Thyroid gland (tissue), 4 donors: ENCODE results near the gene KCNAB1. TPM values are rescaled to one million over a fixed set of nuclear protein-coding genes. Genes with fewer than 3 reads are reported as not detected.

Experiments used
- DNase-seq, 2 donors: peaks; one replicate each; pipeline ENCODE4 v3.0.0-alpha.2; 2019
- H3K27ac ChIP-seq, 3 donors: fragments of 200-600 bp; sonication (generic); 1 replicate in 2 of 3; 2 replicates in 1 of 3; pipeline ENCODE4 v1.5.1; 2016 to 2019; ENCODE audit warnings: mild to moderate bottlenecking in 1 of 3, moderate library complexity in 1 of 3
- H3K27me3 ChIP-seq: fragments of 200-600 bp; sonication (generic); one replicate; pipeline ENCODE4 v1.5.1; 2019
- H3K36me3 ChIP-seq, 2 donors: fragments of 200-600 bp; sonication (generic); one replicate each; pipeline ENCODE4 v1.5.1; 2016 to 2019
- H3K4me1 ChIP-seq, 2 donors: fragments of 200-600 bp; sonication (generic); one replicate each; pipeline ENCODE4 v1.5.1; 2017 to 2019
- H3K4me3 ChIP-seq, 3 donors: fragments of 200-600 bp; sonication (generic); replicated peaks in 1 of 3; 1 replicate in 2 of 3; 2 replicates in 1 of 3; pipeline ENCODE4 v1.5.1; 2016; ENCODE audit warnings: mild to moderate bottlenecking in 1 of 3
- H3K9me3 ChIP-seq: fragments of 200-600 bp; sonication (generic); one replicate; pipeline ENCODE4 v1.5.1; 2017
- POLR2A ChIP-seq, 2 donors: fragments of 450-650 bp; IDR thresholded peaks; one replicate each; pipeline ENCODE4 v1.6.1; 2017; ENCODE audit warnings: antibody characterized with exemption in 2 of 2, mild to moderate bottlenecking in 2 of 2, moderate library complexity in 1 of 2
- WGBS, 2 donors: methylation state at CpG; one replicate each; pipeline ENCODE4 v1.1.5; 2017; 5-methylcytosine and 5-hydroxymethylcytosine counted together
- intact Hi-C: fragments of 100-400 bp; cut with DNase I; formaldehyde crosslinking; loops from one replicate; pipeline ENCODE4 v1.15.1; 2023
- total RNA-seq, 4 donors: library from RNA; depleted of rRNA; stranded (reverse); fragments of >200 nt; gene quantifications; one replicate each; pipeline ENCODE4 v1.2.3, GENCODE V29; 2016
- TF ChIP-seq, protein P1 (sequence below), 6 experiments: fragments of 200-600 bp in 3 of 6; fragments of 450-650 bp in 3 of 6; sonication (generic) in 3 of 6; IDR thresholded peaks; one replicate each; pipeline ENCODE4 v1.5.1; 2016 to 2019; ENCODE audit warnings: antibody characterized with exemption in 6 of 6, mild to moderate bottlenecking in 2 of 6, inconsistent platforms in 1 of 6, moderate library complexity in 1 of 6

KCNAB1 gene
- total RNA-seq, 4 donors from 2014 or later: 19.3 to 26.1 (median 22.9) TPM

- TF ChIP-seq, protein P1, sequence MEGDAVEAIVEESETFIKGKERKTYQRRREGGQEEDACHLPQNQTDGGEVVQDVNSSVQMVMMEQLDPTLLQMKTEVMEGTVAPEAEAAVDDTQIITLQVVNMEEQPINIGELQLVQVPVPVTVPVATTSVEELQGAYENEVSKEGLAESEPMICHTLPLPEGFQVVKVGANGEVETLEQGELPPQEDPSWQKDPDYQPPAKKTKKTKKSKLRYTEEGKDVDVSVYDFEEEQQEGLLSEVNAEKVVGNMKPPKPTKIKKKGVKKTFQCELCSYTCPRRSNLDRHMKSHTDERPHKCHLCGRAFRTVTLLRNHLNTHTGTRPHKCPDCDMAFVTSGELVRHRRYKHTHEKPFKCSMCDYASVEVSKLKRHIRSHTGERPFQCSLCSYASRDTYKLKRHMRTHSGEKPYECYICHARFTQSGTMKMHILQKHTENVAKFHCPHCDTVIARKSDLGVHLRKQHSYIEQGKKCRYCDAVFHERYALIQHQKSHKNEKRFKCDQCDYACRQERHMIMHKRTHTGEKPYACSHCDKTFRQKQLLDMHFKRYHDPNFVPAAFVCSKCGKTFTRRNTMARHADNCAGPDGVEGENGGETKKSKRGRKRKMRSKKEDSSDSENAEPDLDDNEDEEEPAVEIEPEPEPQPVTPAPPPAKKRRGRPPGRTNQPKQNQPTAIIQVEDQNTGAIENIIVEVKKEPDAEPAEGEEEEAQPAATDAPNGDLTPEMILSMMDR (IDR thresholded peaks at IDR 0.05): peak; percentile 52 to 87 (median 78)
- TF ChIP-seq POLR2A (IDR thresholded peaks at IDR 0.05): no peak
- H3K4me3 ChIP-seq: no peak overlapping the region
- DNase-seq: peak; percentile 79
- no peaks in the 10 kb centered on the region for H3K4me1 ChIP-seq
- no peaks in the 10 kb centered on the region for H3K27me3 ChIP-seq
- H3K9me3 ChIP-seq: no peaks in the 10 kb centered on the region
- intact Hi-C loops: loop anchor here (5.0 kb wide), 1 partner anchor 355 kb away; no protein-coding TSS in a partner anchor
- no peak overlapping the region for H3K27ac ChIP-seq
- H3K36me3 ChIP-seq: no peaks in the 10 kb centered on the region
- WGBS, 2 donors: 35 to 36% methylated on average over 10 of the region's 10 CpGs
Observed at GRCh38 chr3:156151824-156152428, 31.5 kb downstream of the KCNAB1 start.

DNA sequence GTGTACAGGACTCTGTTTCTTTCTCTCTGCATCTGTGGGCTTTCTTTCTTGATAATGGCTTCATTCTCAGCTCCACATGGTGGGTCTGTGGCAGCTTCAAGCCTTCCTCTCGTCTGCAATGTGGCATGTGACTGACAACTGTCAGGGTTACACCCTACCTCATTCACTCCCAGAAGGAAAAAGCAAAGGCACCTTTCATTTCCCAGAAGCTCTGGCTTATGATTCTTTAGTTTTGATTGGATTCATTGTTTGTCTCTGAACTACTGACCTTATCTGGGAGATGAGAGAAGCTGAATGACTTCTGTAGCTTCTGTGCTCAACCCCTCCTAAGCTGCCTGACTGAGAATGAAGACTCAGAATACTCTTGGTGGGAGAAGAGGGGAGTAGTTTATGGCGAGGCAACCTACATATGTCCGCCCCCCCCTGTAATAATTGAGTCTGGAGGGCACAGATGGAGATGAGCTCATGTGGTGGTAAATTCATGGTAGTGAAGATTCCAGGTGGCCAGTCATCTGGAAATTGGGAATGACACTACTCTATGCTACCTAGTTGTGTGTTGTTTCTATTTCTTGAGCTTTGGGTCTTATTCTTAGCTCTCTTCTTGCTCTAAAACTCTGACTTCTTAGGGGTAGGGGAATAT is 38.4 kb downstream of the KCNAB1 start:
- no peak overlapping the region for H3K4me3 ChIP-seq
- H3K9me3 ChIP-seq: no peaks in the 10 kb centered on the region
- H3K4me1 ChIP-seq: peaks cover 0 to 15% of the 10 kb centered on the region in 2 donors
- no peak for DNase-seq
- intact Hi-C loops: no loop called here
- H3K27me3 ChIP-seq: no peaks in the 10 kb centered on the region
- TF ChIP-seq POLR2A (IDR thresholded peaks at IDR 0.05): no peak
- TF ChIP-seq, protein P1 (IDR thresholded peaks at IDR 0.05): no peak
- H3K27ac ChIP-seq: no peak overlapping the region
- WGBS, 2 donors: 85% methylated on average over 3 of the region's 3 CpGs
- H3K36me3 ChIP-seq: no peaks in the 10 kb centered on the region

- H3K27ac ChIP-seq: peak overlapping the region in 1 of 3 donors; percentile 35
- H3K27me3 ChIP-seq: no peaks in the 10 kb centered on the region
- 21 to 24% methylated on average over 3 of the region's 3 CpGs for WGBS, 2 donors
- intact Hi-C loops: no loop called here
- H3K4me3 ChIP-seq: no peak overlapping the region
- no peak for DNase-seq
- no peaks in the 10 kb centered on the region for H3K9me3 ChIP-seq
- no peaks in the 10 kb centered on the region for H3K36me3 ChIP-seq
- TF ChIP-seq, protein P1 (IDR thresholded peaks at IDR 0.05): no peak
- peaks cover 0 to 15% of the 10 kb centered on the region in 2 donors for H3K4me1 ChIP-seq
Observed at GRCh38 chr3:156160647-156161046, 40.3 kb downstream of the KCNAB1 start.

DNA sequence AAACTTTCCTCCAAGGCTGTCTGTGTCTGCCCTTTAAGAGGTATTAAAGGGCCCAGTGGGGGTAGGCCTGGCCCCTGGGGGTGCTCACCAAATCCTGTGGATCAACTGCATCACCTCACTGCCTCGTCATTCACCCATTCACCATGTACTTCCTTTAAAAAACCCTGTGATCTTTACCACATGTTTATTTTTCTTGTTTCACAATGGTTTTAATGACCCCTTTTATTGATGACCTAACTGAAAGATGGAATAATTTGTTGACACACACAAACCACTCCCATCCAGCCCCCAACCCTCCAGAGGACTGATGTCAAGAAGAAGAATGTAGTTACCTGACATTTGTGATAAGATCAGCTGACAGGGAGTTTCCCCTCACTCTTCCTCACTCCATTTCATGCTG is 40.8 kb downstream of the KCNAB1 start:
- intact Hi-C loops: no loop called here
- Histone ChIP-seq H3K27ac (peak overlapping the region in 1 of 3 donors; percentile 35), H3K9me3 (no peaks in the 10 kb centered on the region), H3K36me3 (no peaks in the 10 kb centered on the region), H3K4me3 (no peak overlapping the region), H3K27me3 (no peaks in the 10 kb centered on the region), H3K4me1 (peaks cover 0 to 15% of the 10 kb centered on the region in 2 donors)
- DNase-seq: no peak
- WGBS, 2 donors: 68 to 70% methylated on average over 1 of the region's 1 CpG
- TF ChIP-seq, protein P1 (IDR thresholded peaks at IDR 0.05): no peak
- no peak for TF ChIP-seq POLR2A (IDR thresholded peaks at IDR 0.05)

- WGBS, 2 donors: 87 to 94% methylated on average over 2 of the region's 2 CpGs
Observed at GRCh38 chr3:156163848-156164247, 43.5 kb downstream of the KCNAB1 start.

More at GRCh38 chr3:156163848-156164247, 43.5 kb downstream of the KCNAB1 start:
- DNase-seq: no peak
- no peak for TF ChIP-seq POLR2A (IDR thresholded peaks at IDR 0.05)
- TF ChIP-seq, protein P1 (IDR thresholded peaks at IDR 0.05): no peak
- H3K36me3 ChIP-seq: no peaks in the 10 kb centered on the region
- intact Hi-C loops: no loop called here
- H3K27ac ChIP-seq: no peak overlapping the region
- H3K4me3 ChIP-seq: no peak overlapping the region
- no peaks in the 10 kb centered on the region for H3K27me3 ChIP-seq
- H3K9me3 ChIP-seq: no peaks in the 10 kb centered on the region
- peaks cover 0 to 13% of the 10 kb centered on the region in 2 donors for H3K4me1 ChIP-seq
